Measurements from ENCODE around the gene FBRSL1. TPM values are rescaled to one million over a fixed set of nuclear protein-coding genes. Genes with fewer than 3 reads are reported as not detected.

FBRSL1 gene
- total RNA-seq, 1 donor from 2014 or later = 7.5 TPM

- no peak for DNase-seq (ENCODE audit: low spot score)
Measured at GRCh38 chr12:132483208-132483607, 6.7 kb upstream of the FBRSL1 start.

GRCh38 chr12:132483612-132484011 lies 6.3 kb upstream of the FBRSL1 start:
- DNase-seq (ENCODE audit: low spot score) = no peak

GRCh38 chr12:132484183-132484890 lies 5.6 kb upstream of the FBRSL1 start:
- DNase-seq (ENCODE audit: low spot score) = no peak

GRCh38 chr12:132484891-132485441 lies 5.0 kb upstream of the FBRSL1 start:
- no peak for DNase-seq (ENCODE audit: low spot score)

GRCh38 chr12:132485619-132486018 lies 4.3 kb upstream of the FBRSL1 start:
- DNase-seq (ENCODE audit: low spot score) = no peak

- DNase-seq (ENCODE audit: low spot score) = no peak
Measured at GRCh38 chr12:132486168-132486567, 3.8 kb upstream of the FBRSL1 start.

- DNase-seq (ENCODE audit: low spot score) = no peak
Measured at GRCh38 chr12:132486576-132486975, 3.4 kb upstream of the FBRSL1 start.

- no peak for DNase-seq (ENCODE audit: low spot score)
Measured at GRCh38 chr12:132487311-132487741, 2.6 kb upstream of the FBRSL1 start.

- DNase-seq (ENCODE audit: low spot score) = peak; percentile 31
Measured at GRCh38 chr12:132488127-132489077, 1.5 kb upstream of the FBRSL1 start.

- peak; percentile 43 for DNase-seq (ENCODE audit: low spot score)
Measured at GRCh38 chr12:132489078-132489601, 811 bp upstream of the FBRSL1 start.

GRCh38 chr12:132490422-132491137 lies 629 bp downstream of the FBRSL1 start:
- no peak for DNase-seq (ENCODE audit: low spot score)

GRCh38 chr12:132491138-132491663 lies 1.2 kb downstream of the FBRSL1 start:
- DNase-seq (ENCODE audit: low spot score) = no peak

- no peak for DNase-seq (ENCODE audit: low spot score)
Measured at GRCh38 chr12:132491761-132492378, 1.9 kb downstream of the FBRSL1 start.

- no peak for DNase-seq (ENCODE audit: low spot score)
Measured at GRCh38 chr12:132492522-132492921, 2.6 kb downstream of the FBRSL1 start.

GRCh38 chr12:132492951-132493350 lies 3.0 kb downstream of the FBRSL1 start:
- DNase-seq (ENCODE audit: low spot score) = no peak

GRCh38 chr12:132493482-132494178 lies 3.7 kb downstream of the FBRSL1 start:
- DNase-seq (ENCODE audit: low spot score) = no peak

GRCh38 chr12:132494294-132495164 lies 4.6 kb downstream of the FBRSL1 start:
- peak; percentile 29 for DNase-seq (ENCODE audit: low spot score)

GRCh38 chr12:132495165-132495544 lies 5.2 kb downstream of the FBRSL1 start:
- DNase-seq (ENCODE audit: low spot score) = no peak

All from umbilical cord (tissue), 2 donors.